Measurements from ENCODE around the gene KRTAP4-9.

- TF ChIP-seq CTCF (IDR thresholded peaks at IDR 0.05) (no peak), EP300 (IDR thresholded peaks at IDR 0.05) (no peak), POLR2A (IDR thresholded peaks at IDR 0.05) (no peak)
These were observed 11.1 kb downstream of the KRTAP4-9 start for GRCh38 chr17:41116297-41116696.
